Measurements from ENCODE around the gene TMED1.
"Not testable (repeated sequence)": the region's sequence is repeated elsewhere in the genome, so short reads cannot be mapped to it uniquely, and the experiment has no call there.

Gene TMED1, protein sequence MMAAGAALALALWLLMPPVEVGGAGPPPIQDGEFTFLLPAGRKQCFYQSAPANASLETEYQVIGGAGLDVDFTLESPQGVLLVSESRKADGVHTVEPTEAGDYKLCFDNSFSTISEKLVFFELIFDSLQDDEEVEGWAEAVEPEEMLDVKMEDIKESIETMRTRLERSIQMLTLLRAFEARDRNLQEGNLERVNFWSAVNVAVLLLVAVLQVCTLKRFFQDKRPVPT

DNA sequence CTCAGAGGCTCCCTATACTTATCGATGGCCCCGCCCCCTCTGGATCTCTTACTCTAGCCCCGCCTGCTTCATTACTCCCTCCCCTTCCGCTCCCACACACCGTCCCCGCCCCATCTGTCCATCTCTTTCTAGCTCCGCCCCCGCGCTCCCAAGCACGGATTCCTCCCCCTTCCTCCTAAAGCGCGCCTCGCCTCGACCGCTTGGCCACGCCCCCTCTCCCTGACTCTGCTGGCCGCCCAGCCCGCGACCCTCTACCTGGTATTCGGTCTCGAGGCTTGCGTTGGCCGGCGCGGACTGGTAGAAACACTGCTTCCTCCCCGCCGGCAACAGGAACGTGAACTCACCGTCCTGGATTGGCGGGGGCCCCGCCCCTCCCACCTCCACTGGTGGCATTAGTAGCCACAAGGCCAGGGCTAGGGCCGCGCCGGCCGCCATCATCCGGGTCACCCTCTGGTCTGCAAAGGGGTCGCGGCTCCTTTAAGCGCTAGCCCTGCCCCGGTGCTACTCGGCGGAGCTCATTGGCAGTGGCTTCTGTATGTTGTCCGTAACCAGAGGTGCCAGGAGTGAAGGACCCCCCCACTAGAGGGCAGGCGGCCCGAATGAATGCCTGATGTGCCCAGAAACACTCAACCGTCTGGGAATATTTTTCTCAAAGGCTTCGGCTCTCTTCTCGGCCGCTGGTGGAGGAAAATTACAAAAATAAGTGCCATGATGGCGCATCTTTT, at the start of gene TMED1:
Gene TMED1 (minus strand): TSS at position 459 of the 725 bp plus-strand sequence. CDS start 21 bp downstream, at position 438.
- peak; percentile 91 for DNase-seq (ENCODE audit: low read depth)

- no peak for DNase-seq (ENCODE audit: low read depth)
These were observed 49.5 kb upstream of the TMED1 start for GRCh38 chr19:10885201-10886169.

GRCh38 chr19:10884274-10884673, 48.3 kb upstream of the TMED1 start:
- DNase-seq (ENCODE audit: low read depth) = no peak

DNA sequence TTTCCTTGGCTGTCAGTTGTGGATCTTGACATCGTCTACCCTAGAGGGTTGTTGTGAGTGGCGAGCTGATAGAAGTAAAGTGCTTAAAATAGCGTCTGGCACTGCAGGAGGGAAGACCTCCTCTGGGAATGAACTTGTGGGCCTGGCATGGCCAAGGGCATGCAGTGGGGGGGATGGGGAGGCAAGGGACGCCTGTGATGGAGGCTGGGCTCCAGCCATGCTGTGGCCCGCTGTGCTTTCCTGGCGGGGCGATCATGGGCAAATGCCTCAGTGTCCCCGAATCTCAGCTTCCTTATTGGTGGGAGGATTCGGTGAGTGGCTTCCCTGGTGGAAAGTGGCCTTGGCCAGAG, 46.1 kb upstream of the TMED1 start:
- DNase-seq (ENCODE audit: low read depth) = no peak

GRCh38 chr19:10881403-10882107, 45.5 kb upstream of the TMED1 start:
- DNase-seq (ENCODE audit: low read depth) = no peak

GRCh38 chr19:10878253-10878652, 42.2 kb upstream of the TMED1 start:
- DNase-seq (ENCODE audit: low read depth) = no peak

DNA sequence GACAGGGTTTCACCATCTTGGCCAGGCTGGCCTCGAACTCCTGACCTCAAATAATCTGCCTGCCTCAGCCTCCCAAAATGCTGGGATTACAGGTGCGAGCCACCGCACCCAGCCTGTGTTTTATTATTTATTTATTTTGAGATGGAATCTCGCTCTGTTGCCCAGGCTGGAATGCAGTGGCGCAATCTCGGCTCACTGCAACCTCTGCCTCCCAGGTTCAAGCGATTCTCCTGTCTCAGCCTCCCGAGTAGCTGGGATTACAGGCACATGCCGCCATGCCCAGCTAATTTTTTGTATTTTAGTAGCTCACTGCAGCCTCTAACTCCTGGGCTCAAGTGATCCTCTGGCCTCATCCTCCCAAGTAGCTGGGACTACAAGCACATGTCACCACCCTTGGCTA, 41.6 kb upstream of the TMED1 start:
- not testable (repeated sequence) for DNase-seq (ENCODE audit: low read depth)

DNA sequence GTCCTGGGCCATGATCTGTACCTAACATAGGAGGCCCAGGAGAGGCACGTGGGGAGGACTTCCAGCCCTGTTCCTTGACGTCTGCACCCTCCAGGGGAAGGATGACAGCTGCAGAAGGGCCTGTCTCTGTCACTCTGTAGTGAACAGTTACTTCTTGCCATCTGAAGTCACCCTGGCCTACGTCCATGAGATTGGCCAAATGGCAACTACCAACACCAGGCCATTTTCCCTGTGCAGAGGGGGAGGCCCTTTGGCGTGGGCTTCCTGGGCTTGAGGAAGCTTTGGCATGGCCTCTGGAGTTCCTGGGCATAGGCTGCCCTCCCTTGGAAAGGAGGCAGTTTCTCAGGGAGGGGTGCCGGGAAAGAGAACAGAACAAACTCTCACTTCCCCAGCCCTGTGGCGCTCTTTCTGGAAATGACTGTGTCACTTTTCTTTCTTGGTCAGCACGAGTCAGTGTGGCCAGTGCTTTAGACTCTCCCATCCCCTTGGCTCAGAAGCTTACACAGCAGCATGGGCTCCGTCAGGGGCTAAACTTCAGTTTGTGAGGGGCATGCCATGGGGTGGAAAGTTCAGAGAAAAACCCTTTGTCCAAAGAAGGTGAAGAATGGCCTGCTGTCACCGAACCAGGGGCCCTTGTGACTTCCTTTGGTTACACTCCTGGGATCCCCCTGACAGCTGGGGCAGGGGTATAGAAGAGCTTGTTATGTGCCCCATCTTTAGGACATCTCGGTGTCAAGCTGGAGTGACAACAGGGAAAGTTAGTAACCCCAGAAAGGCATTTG, 40.6 kb upstream of the TMED1 start:
- DNase-seq (ENCODE audit: low read depth) = no peak

DNA sequence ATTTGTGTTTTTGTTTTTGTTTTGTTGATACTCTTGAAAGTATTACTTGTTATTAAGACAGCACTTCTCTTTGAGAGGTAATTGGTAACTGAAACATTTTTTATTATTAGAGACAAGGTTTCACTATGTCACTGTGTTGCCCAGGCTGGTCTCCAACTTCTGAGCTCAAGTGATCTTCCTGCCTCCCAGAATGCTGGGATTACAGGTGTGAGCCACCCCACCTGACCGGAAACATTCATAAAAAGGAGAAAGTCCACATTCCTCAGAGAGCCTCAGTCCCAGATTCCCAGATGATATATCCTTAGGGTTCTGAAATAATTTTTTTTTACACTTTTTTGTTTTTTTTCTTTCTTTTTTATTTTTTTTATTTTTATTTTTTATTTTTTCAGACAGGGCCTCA, 38.0 kb upstream of the TMED1 start:
- no peak for DNase-seq (ENCODE audit: low read depth)

GRCh38 chr19:10872546-10873107, 36.6 kb upstream of the TMED1 start:
- no peak for DNase-seq (ENCODE audit: low read depth)

DNA sequence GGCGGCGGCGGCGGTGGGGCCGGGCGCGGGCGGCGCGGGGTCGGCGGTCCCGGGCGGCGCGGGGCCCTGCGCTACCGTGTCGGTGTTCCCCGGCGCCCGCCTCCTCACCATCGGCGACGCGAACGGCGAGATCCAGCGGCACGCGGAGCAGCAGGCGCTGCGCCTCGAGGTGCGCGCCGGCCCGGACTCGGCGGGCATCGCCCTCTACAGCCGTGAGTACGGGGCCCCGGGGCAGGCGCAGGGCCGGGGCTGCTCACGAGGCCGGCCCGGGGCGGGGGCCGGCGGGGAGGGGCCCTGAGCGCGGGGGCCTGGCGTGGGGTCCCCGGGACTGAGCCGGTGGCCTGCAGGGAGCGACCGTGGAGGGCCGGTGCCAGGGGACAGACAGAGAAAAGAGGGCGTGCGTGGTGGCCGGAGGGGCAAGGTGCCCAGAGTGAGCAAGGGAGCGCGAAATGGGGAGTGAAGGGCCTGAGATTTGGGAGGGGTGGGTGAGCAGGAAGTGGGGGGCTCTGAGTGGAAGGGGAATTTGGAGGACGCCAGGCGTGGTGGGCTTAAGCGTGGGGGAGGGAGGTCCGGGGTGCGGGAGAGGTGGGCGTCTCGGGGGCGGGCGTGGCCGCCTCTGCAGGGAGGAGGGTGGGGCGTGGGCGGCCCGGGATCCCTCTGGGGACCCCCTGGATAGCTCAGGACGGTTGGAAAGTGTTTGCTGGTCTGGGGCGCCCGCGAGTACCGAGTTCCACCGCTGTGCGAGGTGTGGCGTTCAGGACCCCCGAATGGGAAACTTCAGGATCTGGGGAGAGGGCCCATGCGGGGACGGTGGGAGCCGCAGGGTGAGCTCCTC, 35.9 kb upstream of the TMED1 start:
- DNase-seq (ENCODE audit: low read depth) = no peak

DNA sequence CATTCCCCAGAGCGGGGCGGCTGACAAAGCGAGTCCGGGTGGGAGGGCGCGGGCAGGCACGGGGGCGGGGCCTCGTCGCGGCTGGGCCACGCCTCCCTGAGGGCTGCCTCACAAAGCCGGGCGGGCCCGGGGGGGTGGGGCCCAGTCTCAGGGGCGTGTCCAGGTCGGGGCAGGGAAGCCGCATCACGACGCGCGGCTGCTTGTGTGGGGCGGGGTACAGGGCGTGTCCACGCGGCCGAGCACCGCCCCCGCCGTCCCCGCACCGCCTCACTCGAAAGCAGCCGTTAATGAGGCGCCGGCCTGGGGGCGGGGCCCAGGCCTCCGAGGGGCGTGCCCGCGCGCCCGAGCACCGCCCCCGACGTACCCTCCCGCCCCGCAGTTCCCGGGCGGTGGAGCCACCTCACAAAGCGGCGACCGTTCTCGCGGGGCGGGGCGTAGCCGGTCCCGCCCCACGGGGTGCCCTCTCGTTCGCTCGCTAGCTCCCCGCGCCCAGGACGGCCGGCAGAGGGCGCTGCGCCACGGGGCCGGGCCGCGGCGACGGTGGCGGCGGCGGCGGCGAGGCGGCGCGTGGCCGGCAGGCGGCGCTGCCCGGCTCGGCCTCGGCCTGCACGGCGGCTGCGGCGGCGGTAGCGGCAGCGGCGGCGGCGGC, 35.1 kb upstream of the TMED1 start, which contains the start of gene CARM1:
Gene CARM1 (plus strand): TSS at position 599 of the 649 bp plus-strand sequence. CDS start 150 bp downstream, outside the sequence.
- DNase-seq (ENCODE audit: low read depth) = peak; percentile 72

DNA sequence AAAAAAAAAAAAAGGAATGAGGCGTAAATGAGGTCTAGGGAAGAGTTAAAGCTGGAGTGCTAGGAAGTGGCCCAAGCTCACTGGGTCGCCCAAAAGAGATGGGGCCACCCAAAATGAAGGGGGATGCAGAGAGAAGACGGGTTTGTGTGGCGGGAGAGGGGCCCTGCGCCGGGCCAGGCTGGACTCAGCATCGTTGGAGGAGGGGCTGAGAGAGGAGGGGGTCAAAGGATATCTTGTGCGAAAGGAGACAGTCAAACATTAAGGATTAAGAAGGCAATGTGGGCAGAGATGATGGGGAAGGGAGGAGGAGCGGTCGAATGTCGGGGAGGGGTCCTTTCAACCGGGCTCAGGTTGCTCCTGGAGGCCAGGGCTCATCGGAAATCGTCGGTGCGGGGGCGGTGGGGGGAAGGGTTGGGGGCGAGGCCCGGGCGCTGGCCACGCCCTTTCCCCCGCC, 34.5 kb upstream of the TMED1 start:
- DNase-seq (ENCODE audit: low read depth) = no peak

- DNase-seq (ENCODE audit: low read depth) = not testable (repeated sequence)
These were observed 33.9 kb upstream of the TMED1 start for GRCh38 chr19:10869872-10870311.

- no peak for DNase-seq (ENCODE audit: low read depth)
These were observed 33.0 kb upstream of the TMED1 start for GRCh38 chr19:10868872-10869547.

DNA sequence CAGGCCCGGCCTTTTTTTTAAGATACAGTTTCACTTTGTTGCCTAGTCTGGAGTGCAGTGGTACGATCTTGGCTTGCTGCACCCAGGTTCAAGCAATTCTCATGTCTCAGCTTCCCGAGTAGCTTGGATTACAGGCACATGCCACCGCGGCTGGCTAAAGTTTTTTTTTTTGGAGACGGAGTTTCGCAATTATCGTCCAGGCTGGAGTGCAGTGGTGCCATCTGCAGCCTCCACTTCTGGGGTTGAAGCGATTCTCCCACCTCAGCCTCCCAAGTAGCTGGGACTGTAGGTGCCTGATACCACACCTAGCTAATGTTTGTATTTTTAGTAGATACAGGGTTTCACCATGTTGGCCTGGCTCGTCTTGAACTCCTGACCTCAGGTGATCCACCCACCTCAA, 30.5 kb upstream of the TMED1 start:
- DNase-seq (ENCODE audit: low read depth) = no peak

GRCh38 chr19:10864538-10864899, 28.5 kb upstream of the TMED1 start:
- no peak for DNase-seq (ENCODE audit: low read depth)

DNA sequence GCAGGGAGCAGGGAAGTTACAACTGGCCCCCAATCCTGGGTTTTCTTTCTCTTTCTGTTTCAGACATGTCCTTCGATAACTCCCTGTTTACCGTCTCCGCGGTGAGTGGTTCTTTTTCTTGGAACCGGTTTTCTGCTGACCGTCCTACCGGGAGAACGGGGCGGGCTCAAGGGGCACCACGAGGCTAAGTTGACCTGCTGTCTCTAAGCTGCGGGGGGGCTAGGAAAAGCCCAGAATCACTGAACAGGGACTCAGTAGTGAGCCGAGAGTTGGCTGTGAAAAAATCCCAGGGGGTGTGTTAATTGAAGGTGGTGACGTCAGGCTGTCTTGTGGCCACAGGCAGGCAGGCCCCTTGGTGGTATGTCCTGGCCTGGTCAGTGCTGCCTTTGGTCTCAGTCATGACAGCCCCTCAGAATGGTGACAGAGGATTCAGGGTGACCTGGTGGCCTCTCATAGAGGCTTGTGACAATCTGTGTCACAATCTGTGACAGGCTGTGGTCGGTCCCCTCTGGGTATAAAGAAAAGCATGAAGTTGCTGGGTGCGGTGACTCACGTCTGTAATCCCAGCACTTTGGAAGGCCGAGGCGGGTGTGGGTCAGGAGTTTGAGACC, 27.2 kb upstream of the TMED1 start:
- no peak for DNase-seq (ENCODE audit: low read depth)

Data from GM04503 (cell line).